A549 (cell line): ENCODE results near the gene KLK10.

Experiments
- ATOH8 ChIP-seq: fragments of 250-450 bp; sonication (Bioruptor Pico); IDR thresholded peaks from 2 replicates; pipeline ENCODE4 v1.5.0; 2020; ENCODE audit warnings: low read depth, mild to moderate bottlenecking, moderate library complexity
- CBX8 ChIP-seq: fragments of 200-600 bp; sonication (generic); IDR thresholded peaks from 2 replicates; pipeline ENCODE4 v1.6.1; 2016
- CTCF ChIP-seq: fragments of >200 bp; sonication (Bioruptor Twin); formaldehyde crosslinking; IDR thresholded peaks from 3 replicates; pipeline ENCODE4 v1.5.1; 2016
- EP300 ChIP-seq, 2 experiments: fragments of >200 bp; sonication (Bioruptor Twin); formaldehyde crosslinking; IDR thresholded peaks; 2 replicates in 1 of 2; 3 replicates in 1 of 2; pipeline ENCODE4 v1.6.1; 2016 to 2017
- ESRRA ChIP-seq: fragments of 150-350 bp; IDR thresholded peaks from 2 replicates; pipeline ENCODE4 v1.6.1; 2014; ENCODE audit warnings: mild to moderate bottlenecking, low read length, borderline replicate concordance
- KDM1A ChIP-seq: fragments of 200-600 bp; sonication (generic); IDR thresholded peaks from 2 replicates; pipeline ENCODE4 v1.6.1; 2016; ENCODE audit warnings: low read depth, mild to moderate bottlenecking
- MAX ChIP-seq: IDR thresholded peaks from 2 replicates; pipeline ENCODE4 v1.6.1; 2012
- PHF8 ChIP-seq: fragments of 200-600 bp; sonication (generic); IDR thresholded peaks from 2 replicates; pipeline ENCODE4 v1.6.1; 2016; ENCODE audit warnings: low read depth, mild to moderate bottlenecking, antibody characterized with exemption, moderate library complexity, borderline replicate concordance
- POLR2A ChIP-seq: IDR thresholded peaks from 2 replicates; pipeline ENCODE4 v1.6.1; 2012; ENCODE audit warnings: mild to moderate bottlenecking, low read length
- RAD21 ChIP-seq, 2 experiments: fragments of >200 bp in 1 of 2; sonication (Bioruptor Twin) in 1 of 2; formaldehyde crosslinking in 1 of 2; IDR thresholded peaks in 1 of 2; conservative IDR thresholded peaks in 1 of 2; 2 replicates in 1 of 2; 3 replicates in 1 of 2; pipeline ENCODE4 v1.6.1; 2012 to 2018; ENCODE audit warnings: inconsistent platforms in 1 of 2
- RFX5 ChIP-seq: fragments of 450-650 bp; IDR thresholded peaks from 2 replicates; pipeline ENCODE4 v1.7.1; 2014; ENCODE audit warnings: antibody characterized with exemption, mild to moderate bottlenecking, moderate library complexity
- SREBF2 ChIP-seq: fragments of 450-650 bp; IDR thresholded peaks from 2 replicates; pipeline ENCODE4 v1.6.1; 2014; ENCODE audit warnings: mild to moderate bottlenecking, moderate library complexity
- USF2 ChIP-seq: fragments of 450-650 bp; IDR thresholded peaks from 2 replicates; pipeline ENCODE4 v1.6.1; 2014; ENCODE audit warnings: antibody characterized with exemption
- ZC3H11A ChIP-seq: fragments of 450-650 bp; IDR thresholded peaks from 2 replicates; pipeline ENCODE4 v1.6.1; 2014; ENCODE audit warnings: antibody characterized with exemption, mild to moderate bottlenecking

DNA sequence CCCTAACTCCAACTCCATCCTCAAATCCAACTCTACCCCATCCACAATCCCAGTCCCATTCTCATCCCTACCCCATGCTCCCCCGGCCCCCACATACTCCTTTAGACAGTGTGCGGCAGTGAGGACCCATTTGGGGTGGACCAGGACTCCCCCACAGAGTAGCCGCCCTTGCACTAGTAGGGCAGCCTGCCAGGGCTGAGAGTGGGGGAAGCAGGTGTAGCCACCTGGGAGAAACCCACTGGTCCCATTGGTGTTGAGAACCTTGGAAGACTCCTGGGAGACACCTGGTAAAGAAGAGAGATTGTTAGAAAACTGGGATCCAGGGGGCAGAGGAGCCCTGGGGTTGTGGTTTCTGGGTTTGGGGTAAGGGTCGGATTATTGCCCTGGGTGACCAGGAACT is 40.8 kb upstream of the KLK10 start:
- TF ChIP-seq KDM1A (no peak), POLR2A (no peak), ATOH8 (CRISPR knock-in tag) (no peak), RAD21 (conservative IDR thresholded peaks at IDR 0.05 in 1 of 2, IDR thresholded peaks at IDR 0.05 in 1 of 2) (no peak), ESRRA (no peak), CTCF (no peak), SREBF2 (no peak), EP300 (IDR thresholded peaks at IDR 0.05) (no peak), RFX5 (no peak), CBX8 (no peak), PHF8 (no peak), USF2 (no peak), MAX (no peak), ZC3H11A (no peak)
